IPS DF 6.9 (cell line): Measurements from ENCODE around the gene LITAF.
"Not testable (repeated sequence)": the region's sequence is repeated elsewhere in the genome, so short reads cannot be mapped to it uniquely, and the experiment has no call there.

ENCODE experiments used
- DNase-seq: peaks from one replicate; pipeline ENCODE4 v3.0.0-alpha.2; 2013; ENCODE audit warnings: low read depth, low spot score
- H3K27ac ChIP-seq: one replicate; pipeline ENCODE4 v1.5.1; 2013; ENCODE audit warnings: low read length, control low read depth
- H3K27me3 ChIP-seq: 2 replicates; pipeline ENCODE4 v1.6.1; 2013; ENCODE audit warnings: mild to moderate bottlenecking, low read length; ENCODE audit not compliant: control insufficient read depth, insufficient read depth
- H3K36me3 ChIP-seq: 2 replicates; pipeline ENCODE4 v1.6.1; 2013; ENCODE audit warnings: low read length; ENCODE audit not compliant: control insufficient read depth, insufficient read depth
- H3K4me1 ChIP-seq: 2 replicates; pipeline ENCODE4 v1.6.1; 2013; ENCODE audit warnings: low read length; ENCODE audit not compliant: control insufficient read depth, insufficient read depth
- H3K4me3 ChIP-seq: 2 replicates; pipeline ENCODE4 v1.5.1; 2013; ENCODE audit warnings: mild to moderate bottlenecking, low read length
- H3K9me3 ChIP-seq: 2 replicates; pipeline ENCODE4 v1.6.1; 2013; ENCODE audit warnings: low read length, inconsistent platforms; ENCODE audit not compliant: control insufficient read depth, insufficient read depth
- WGBS: extraction: QIAGEN DNeasy Blood & Tissue Kit; methylation state at CpG from one replicate; pipeline ENCODE4 v1.1.7; 2013; ENCODE audit warnings: mixed read lengths, missing lambda C conversion rate; ENCODE audit not compliant: insufficient read length, insufficient coverage; 5-methylcytosine and 5-hydroxymethylcytosine counted together

Gene LITAF

GRCh38 chr16:11561856-11562255, 24.9 kb downstream of the LITAF start:
- Histone ChIP-seq H3K4me1 (0 out of 2 replicates have a peak, but pooled peaks cover 5% of the 10 kb centered on the region), H3K9me3 (no peaks in the 10 kb centered on the region), H3K36me3 (no peaks in the 10 kb centered on the region), H3K4me3 (no peak overlapping the region), H3K27ac (no peak overlapping the region), H3K27me3 (no peaks in the 10 kb centered on the region)
- no CpG with 5 or more reads among the region's 3 CpGs for WGBS
- no peak for DNase-seq

DNA sequence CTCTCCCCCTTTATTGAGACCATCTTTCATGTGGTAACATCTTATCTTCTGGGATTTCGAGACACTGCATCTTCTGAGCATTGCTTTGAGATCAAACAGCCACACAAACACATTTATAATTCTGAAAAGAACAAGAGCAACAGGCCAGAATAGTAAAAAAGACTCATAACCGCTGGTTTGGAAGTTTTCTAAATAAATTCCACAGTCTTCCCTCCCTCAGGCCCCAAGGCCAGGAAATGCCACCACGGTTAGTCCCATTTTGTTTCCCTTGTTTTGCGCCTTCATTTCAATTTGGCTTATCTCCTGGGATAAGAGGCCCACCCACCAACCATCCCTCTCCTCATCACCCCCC, 25.3 kb downstream of the LITAF start:
- no peaks in the 10 kb centered on the region for H3K9me3 ChIP-seq
- no peaks in the 10 kb centered on the region for H3K27me3 ChIP-seq
- H3K4me1 ChIP-seq: 0 out of 2 replicates have a peak, but pooled peaks cover 5% of the 10 kb centered on the region
- no CpG with 5 or more reads among the region's 4 CpGs for WGBS
- H3K36me3 ChIP-seq: no peaks in the 10 kb centered on the region; the same call in 1 of the 2 replicates
- H3K4me3 ChIP-seq: no peak overlapping the region
- no peak overlapping the region for H3K27ac ChIP-seq
- no peak for DNase-seq

DNA sequence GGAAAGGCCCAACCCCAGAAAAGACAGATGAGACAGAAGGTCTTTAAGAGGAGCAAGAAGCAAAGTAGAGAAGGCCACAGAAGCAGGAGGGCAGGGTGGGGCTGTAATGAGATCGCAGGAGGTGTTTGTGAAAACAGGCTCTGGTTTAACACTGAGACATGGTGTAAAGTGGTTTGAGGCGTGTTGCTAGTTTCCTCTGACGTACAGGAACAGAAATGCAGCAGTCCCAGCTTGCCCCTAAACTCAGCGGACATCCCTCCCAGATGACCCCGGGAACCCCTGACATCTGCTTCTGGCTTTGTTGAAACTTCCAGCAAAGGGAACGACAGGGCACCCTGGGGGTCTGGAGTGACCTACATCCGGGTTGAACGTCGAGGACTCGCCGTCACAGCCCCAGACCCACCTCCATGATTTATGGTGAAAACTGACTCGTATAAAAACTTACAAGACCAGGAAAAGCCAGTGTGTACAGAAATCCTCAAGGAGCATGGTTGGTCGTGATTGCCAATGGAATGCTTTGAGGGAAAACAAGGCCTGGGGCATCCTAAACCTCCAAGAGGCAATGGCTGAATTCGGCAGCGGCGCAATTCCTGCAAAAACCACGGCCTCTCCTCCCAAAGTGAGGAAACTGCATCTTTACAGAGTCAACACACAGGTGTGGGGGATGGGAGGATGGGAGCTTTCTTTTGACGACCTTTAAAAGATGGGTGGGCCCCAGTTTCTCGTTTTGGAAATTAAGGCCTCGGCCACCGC, 25.8 kb downstream of the LITAF start:
- DNase-seq: no peak
- H3K4me3 ChIP-seq: no peak overlapping the region
- no peaks in the 10 kb centered on the region; the same call in 1 of the 2 replicates for H3K36me3 ChIP-seq
- H3K9me3 ChIP-seq: no peaks in the 10 kb centered on the region
- H3K27me3 ChIP-seq: no peaks in the 10 kb centered on the region
- 0 out of 2 replicates have a peak, but pooled peaks cover 5% of the 10 kb centered on the region for H3K4me1 ChIP-seq
- WGBS: no CpG with 5 or more reads among the region's 21 CpGs
- no peak overlapping the region for H3K27ac ChIP-seq

DNA sequence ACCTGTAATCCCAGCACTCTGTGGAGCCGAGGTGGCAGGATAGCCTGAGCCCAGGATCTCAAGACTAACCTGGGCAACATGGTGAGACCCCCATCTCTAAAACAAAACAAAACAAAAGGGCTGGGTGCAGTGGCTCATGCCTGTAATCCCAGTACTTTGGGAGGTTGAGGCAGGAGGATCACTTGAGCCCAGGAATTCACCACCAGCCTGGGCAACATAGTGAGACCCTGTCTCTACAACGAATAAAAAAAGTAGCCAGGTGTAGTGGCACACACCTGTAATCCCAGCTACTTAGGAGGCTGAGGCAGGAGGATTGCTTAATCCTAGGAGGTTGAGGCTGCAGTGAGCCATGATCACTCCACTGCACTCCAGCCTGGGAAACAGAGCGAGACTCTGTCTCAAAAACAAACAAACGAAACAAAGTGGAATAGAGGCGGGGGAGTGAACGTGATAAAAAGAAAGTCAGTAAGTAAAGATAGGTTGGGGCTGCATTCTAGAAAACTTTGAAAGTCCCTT, 28.4 kb downstream of the LITAF start:
- not testable (repeated sequence) for H3K4me3 ChIP-seq, DNase-seq, H3K27ac ChIP-seq, H3K27me3 ChIP-seq, H3K9me3 ChIP-seq, H3K4me1 ChIP-seq, H3K36me3 ChIP-seq
- no CpG with 5 or more reads among the region's 6 CpGs for WGBS

GRCh38 chr16:11557801-11558200, 28.9 kb downstream of the LITAF start:
- Histone ChIP-seq H3K4me3 (no peak overlapping the region), H3K27me3 (no peaks in the 10 kb centered on the region), H3K4me1 (0 out of 2 replicates have a peak, but pooled peaks cover 2% of the 10 kb centered on the region), H3K9me3 (no peaks in the 10 kb centered on the region), H3K27ac (no peak overlapping the region), H3K36me3 (peaks cover 6% of the 10 kb centered on the region)
- WGBS: no CpG with 5 or more reads among the region's 6 CpGs
- no peak for DNase-seq

DNA sequence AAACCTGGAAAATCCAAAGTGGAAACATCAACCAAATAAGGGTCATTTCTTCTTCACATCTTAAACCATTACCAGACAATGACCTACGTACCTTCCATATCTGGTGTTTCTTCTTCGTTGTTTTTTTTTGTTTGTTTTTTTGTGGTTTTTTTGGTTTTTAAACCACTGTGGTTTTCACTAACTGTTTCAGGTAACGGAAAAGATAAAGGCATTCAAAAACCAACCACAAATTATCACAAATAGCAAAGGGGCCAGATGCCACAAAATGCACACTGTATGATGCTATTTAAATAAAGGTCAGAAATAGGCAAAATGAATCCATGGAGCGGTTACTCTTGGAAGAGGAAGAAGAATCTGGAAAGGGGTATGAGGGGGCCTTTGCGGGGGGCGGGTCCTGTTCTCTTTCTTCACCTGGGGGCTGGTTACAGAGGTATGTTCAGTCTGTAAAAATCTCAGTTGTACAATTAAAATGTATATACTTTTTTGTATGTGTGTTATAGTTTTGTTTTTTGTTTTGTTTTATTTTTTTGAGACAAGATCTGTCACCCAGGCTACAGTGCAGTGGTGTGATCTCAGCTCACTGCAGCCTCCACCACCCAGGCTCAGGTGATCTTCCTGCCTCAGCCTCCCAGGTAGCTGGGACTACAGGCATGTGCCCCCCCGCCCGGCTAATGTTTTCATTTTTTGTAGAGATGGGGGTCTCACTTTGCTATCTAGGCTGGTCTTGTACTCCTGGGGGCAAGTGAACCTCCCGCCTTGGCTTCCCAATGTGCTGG, 29.6 kb downstream of the LITAF start:
- WGBS: no CpG with 5 or more reads among the region's 9 CpGs

GRCh38 chr16:11556214-11556819, 30.4 kb downstream of the LITAF start:
- no CpG with 5 or more reads among the region's 13 CpGs for WGBS
- Histone ChIP-seq H3K27ac (no peak overlapping the region), H3K4me1 (0 out of 2 replicates have a peak, but pooled peaks cover 2% of the 10 kb centered on the region), H3K27me3 (no peaks in the 10 kb centered on the region), H3K4me3 (no peak overlapping the region), H3K36me3 (peaks cover 6% of the 10 kb centered on the region), H3K9me3 (no peaks in the 10 kb centered on the region)
- no peak for DNase-seq

More for the DNA sequence above, 29.6 kb downstream of the LITAF start:
- no peak for DNase-seq
- no peak overlapping the region for H3K4me3 ChIP-seq
- H3K27me3 ChIP-seq: no peaks in the 10 kb centered on the region
- H3K4me1 ChIP-seq: 0 out of 2 replicates have a peak, but pooled peaks cover 2% of the 10 kb centered on the region
- peaks cover 6% of the 10 kb centered on the region for H3K36me3 ChIP-seq
- H3K9me3 ChIP-seq: no peaks in the 10 kb centered on the region
- no peak overlapping the region for H3K27ac ChIP-seq

DNA sequence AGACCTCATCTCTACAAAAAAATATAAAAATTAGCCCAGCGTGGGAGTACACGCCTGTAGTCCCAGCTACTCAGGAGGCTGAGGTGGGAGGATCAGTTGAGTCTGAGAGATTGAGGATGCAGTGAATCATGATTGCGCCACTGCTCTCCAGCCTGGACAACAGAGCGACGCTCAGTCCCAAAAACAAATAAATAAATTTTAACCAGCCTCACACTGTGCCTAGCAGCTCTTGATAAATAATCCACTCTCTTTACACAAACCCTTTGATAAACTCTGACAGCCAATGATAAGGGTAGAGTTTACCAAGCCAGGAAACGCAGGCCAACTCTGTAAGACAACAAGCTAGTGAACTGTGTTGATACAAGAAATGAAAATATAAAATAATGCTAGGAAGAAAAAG, 32.7 kb downstream of the LITAF start:
- no CpG with 5 or more reads among the region's 6 CpGs for WGBS
- H3K36me3 ChIP-seq: peaks cover 6% of the 10 kb centered on the region
- no peak overlapping the region for H3K27ac ChIP-seq

DNA sequence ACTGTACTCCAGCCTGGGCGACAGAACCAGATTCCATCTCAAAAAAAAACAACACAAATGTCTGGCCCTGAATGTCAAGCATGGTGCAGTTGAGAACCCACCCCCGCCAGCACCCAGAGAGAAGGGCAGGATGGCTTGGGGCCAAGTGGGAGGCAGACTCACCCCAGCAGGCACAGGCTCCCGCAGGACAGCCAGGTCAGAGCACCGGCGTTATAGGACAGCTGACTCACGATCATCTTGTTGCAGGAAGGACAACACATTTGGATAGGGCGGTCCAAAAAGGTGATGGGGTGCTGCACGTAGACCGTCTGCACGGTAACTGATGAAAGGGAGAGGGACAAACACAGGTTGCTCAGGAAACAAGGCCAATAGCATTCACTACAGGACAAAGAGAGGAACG, 33.3 kb downstream of the LITAF start:
- H3K36me3 ChIP-seq: peaks cover 6% of the 10 kb centered on the region
- H3K27ac ChIP-seq: no peak overlapping the region

More for the DNA sequence above, 32.7 kb downstream of the LITAF start:
- Histone ChIP-seq H3K27me3 (no peaks in the 10 kb centered on the region), H3K4me1 (no peaks in the 10 kb centered on the region), H3K9me3 (no peaks in the 10 kb centered on the region), H3K4me3 (no peak overlapping the region)
- no peak for DNase-seq

GRCh38 chr16:11552440-11552839, 34.3 kb downstream of the LITAF start:
- H3K4me3 ChIP-seq: no peak overlapping the region
- H3K4me1 ChIP-seq: no peaks in the 10 kb centered on the region
- no peaks in the 10 kb centered on the region for H3K27me3 ChIP-seq
- no peaks in the 10 kb centered on the region for H3K9me3 ChIP-seq
- DNase-seq: no peak
- H3K36me3 ChIP-seq: peaks cover 6% of the 10 kb centered on the region
- H3K27ac ChIP-seq: no peak overlapping the region
- no CpG with 5 or more reads among the region's 8 CpGs for WGBS

More for the DNA sequence above, 33.3 kb downstream of the LITAF start:
- H3K9me3 ChIP-seq: no peaks in the 10 kb centered on the region
- DNase-seq: no peak
- H3K4me3 ChIP-seq: no peak overlapping the region
- H3K4me1 ChIP-seq: no peaks in the 10 kb centered on the region
- no CpG with 5 or more reads among the region's 11 CpGs for WGBS
- H3K27me3 ChIP-seq: no peaks in the 10 kb centered on the region
